GM20000 (cell line): ENCODE results near the gene DIAPH1.

Source experiments
- DNase-seq: peaks from one replicate; pipeline ENCODE4 v3.0.0; 2012; ENCODE audit warnings: low spot score
- TF ChIP-seq, protein P1 (sequence below): IDR thresholded peaks from 2 replicates; pipeline ENCODE4 v1.5.1; 2012; ENCODE audit warnings: mild to moderate bottlenecking, control low read depth; ENCODE audit errors: extremely low read depth, missing control alignments

Gene DIAPH1

DNA sequence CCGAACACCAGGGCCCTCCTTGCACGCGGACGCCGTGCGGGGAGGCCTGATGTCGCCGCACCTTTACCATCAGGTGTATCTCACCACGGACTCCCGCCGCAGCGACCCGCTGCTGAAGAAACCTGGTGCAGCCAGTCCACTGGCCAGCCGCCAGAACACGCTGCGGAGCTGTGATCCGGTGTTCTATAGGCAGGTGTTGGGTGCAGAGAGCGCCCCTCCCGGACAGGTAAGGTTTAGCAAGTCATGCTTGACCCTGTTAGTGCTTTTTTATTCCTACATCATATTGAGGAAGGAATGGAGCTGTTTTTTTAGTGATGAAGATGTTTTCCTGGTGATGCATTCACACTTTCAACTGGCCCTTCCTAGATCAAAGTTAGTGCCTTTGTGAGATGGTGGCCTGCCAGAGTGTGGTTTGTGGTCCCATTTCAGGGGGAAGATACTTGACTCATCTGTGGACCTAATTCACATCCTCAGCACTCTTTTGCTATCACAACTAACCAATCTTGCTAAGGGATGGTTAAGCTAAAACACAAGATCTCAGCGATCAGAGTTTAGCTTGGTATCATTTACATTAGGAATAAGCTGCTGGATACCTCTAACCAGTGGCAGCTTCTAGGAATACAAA is 140.4 kb downstream of the DIAPH1 start:
- TF ChIP-seq, protein P1, sequence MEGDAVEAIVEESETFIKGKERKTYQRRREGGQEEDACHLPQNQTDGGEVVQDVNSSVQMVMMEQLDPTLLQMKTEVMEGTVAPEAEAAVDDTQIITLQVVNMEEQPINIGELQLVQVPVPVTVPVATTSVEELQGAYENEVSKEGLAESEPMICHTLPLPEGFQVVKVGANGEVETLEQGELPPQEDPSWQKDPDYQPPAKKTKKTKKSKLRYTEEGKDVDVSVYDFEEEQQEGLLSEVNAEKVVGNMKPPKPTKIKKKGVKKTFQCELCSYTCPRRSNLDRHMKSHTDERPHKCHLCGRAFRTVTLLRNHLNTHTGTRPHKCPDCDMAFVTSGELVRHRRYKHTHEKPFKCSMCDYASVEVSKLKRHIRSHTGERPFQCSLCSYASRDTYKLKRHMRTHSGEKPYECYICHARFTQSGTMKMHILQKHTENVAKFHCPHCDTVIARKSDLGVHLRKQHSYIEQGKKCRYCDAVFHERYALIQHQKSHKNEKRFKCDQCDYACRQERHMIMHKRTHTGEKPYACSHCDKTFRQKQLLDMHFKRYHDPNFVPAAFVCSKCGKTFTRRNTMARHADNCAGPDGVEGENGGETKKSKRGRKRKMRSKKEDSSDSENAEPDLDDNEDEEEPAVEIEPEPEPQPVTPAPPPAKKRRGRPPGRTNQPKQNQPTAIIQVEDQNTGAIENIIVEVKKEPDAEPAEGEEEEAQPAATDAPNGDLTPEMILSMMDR, result peak; percentile 0
- DNase-seq, result no peak

DNA sequence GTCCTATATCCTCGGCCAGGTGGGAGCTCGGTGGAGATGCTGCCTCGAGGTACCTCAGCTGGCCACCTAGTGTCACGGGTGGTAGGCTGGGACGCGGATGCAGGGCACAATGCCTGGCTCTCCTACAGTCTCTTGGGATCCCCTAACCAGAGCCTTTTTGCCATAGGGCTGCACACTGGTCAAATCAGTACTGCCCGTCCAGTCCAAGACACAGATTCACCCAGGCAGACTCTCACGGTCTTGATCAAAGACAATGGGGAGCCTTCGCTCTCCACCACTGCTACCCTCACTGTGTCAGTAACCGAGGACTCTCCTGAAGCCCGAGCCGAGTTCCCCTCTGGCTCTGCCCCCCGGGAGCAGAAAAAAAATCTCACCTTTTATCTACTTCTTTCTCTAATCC is 141.0 kb downstream of the DIAPH1 start:
- TF ChIP-seq, protein P1, result no peak
- no peak for DNase-seq

DNA sequence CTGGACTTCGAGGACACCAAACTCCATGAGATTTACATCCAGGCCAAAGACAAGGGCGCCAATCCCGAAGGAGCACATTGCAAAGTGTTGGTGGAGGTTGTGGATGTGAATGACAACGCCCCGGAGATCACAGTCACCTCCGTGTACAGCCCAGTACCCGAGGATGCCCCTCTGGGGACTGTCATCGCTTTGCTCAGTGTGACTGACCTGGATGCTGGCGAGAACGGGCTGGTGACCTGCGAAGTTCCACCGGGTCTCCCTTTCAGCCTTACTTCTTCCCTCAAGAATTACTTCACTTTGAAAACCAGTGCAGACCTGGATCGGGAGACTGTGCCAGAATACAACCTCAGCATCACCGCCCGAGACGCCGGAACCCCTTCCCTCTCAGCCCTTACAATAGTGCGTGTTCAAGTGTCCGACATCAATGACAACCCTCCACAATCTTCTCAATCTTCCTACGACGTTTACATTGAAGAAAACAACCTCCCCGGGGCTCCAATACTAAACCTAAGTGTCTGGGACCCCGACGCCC is 141.7 kb downstream of the DIAPH1 start:
- TF ChIP-seq, protein P1, result no peak
- peak; percentile 21 for DNase-seq

DNA sequence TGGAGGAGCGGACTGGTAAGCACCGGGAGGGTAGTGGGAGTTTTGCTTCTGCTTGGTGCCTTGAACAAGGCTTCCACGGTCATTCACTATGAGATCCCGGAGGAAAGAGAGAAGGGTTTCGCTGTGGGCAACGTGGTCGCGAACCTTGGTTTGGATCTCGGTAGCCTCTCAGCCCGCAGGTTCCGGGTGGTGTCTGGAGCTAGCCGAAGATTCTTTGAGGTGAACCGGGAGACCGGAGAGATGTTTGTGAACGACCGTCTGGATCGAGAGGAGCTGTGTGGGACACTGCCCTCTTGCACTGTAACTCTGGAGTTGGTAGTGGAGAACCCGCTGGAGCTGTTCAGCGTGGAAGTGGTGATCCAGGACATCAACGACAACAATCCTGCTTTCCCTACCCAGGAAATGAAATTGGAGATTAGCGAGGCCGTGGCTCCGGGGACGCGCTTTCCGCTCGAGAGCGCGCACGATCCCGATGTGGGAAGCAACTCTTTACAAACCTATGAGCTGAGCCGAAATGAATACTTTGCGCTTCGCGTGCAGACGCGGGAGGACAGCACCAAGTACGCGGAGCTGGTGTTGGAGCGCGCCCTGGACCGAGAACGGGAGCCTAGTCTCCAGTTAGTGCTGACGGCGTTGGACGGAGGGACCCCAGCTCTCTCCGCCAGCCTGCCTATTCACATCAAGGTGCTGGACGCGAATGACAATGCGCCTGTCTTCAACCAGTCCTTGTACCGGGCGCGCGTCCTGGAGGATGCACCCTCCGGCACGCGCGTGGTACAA is 142.5 kb downstream of the DIAPH1 start:
- TF ChIP-seq, protein P1, result no peak
- peak; percentile 40 for DNase-seq

DNA sequence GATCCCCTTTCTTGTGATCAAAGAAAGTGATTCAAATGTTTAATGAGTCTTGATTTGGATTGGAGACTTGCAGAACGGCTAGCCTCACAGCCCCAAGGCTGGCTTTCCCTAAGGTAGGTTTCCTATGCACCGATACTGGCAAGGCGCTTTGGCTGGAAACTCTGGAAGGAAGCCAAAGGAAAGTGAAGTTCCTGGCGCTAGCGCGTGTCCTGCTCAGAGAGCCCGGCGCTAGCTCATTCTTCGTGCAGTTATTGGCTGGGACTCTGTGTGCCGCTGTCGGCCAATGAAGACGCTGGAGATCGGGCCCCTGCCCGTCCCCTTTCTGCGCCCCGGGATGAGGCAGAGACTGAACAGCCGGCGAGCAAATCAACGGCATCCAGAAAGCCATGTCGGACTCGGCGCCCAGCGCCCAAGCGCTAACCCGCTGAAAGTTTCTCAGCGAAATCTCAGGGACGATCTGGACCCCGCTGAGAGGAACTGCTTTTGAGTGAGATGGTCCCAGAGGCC is 143.1 kb downstream of the DIAPH1 start, which contains the start of gene PCDHGC3:
TSS of gene PCDHGC3 (plus strand) at position 342 of the 507 bp plus-strand sequence. CDS start at position 493, 151 bp downstream.
- TF ChIP-seq, protein P1, result peak; percentile 62
- peak; percentile 86 for DNase-seq

DNA sequence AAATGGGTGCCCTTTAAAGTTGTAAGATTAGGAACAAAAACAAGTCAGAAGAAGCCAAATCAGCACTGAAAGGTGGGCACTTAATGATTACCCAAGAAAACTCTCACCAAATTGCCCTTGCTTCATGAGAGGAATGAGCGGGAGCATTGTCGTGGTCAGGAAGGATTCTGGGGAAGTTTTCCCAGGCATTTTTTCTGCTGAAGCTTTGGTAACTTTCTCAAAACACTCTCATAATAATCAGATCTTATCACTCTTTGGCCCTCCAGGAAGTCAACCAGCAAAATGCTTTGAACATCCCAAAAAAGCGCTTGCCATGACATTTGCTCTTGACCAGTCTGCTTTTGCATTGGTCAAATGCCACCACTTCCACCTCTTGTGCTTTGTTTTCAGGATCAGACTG is 153.4 kb downstream of the DIAPH1 start:
- TF ChIP-seq, protein P1, result no peak
- no peak for DNase-seq
